ENCODE data around the gene FGF12.

FGF12 gene

DNA sequence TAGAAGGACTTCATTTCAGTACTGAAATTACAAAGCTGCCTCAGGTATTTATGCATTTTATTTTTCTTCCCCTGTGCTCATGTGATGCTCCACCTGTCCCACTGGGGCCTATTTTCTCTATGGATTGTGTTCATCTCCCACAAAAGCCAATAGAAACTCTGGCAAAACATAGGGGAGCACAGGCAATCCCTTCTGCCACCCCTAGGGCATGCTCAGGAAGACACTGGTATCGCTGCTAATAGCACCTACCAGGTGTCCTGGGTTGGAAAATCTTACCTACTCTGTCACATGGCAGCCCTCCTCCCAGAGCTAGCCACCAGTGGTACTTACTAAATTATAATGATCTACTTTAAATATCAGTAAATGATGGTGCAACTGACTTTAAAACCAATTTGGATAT is 427.4 kb downstream of the FGF12 start:
- no peaks in the 10 kb centered on the region for H3K4me1 ChIP-seq (ENCODE audit: control insufficient read depth, low read length)
- no peaks in the 10 kb centered on the region for H3F3A ChIP-seq (ENCODE audit: control insufficient read depth, insufficient read depth)
- no peaks in the 10 kb centered on the region for H3K27me3 ChIP-seq (ENCODE audit: control insufficient read depth, low read length)
- no peaks in the 10 kb centered on the region for H3K9me3 ChIP-seq (ENCODE audit: control insufficient read depth, insufficient read depth, low read length)
- H3K27ac ChIP-seq (ENCODE audit: low read depth, low read length), result no peak overlapping the region
- TF ChIP-seq, protein P1, sequence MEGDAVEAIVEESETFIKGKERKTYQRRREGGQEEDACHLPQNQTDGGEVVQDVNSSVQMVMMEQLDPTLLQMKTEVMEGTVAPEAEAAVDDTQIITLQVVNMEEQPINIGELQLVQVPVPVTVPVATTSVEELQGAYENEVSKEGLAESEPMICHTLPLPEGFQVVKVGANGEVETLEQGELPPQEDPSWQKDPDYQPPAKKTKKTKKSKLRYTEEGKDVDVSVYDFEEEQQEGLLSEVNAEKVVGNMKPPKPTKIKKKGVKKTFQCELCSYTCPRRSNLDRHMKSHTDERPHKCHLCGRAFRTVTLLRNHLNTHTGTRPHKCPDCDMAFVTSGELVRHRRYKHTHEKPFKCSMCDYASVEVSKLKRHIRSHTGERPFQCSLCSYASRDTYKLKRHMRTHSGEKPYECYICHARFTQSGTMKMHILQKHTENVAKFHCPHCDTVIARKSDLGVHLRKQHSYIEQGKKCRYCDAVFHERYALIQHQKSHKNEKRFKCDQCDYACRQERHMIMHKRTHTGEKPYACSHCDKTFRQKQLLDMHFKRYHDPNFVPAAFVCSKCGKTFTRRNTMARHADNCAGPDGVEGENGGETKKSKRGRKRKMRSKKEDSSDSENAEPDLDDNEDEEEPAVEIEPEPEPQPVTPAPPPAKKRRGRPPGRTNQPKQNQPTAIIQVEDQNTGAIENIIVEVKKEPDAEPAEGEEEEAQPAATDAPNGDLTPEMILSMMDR (IDR thresholded peaks at IDR 0.05; ENCODE audit: low read depth, low read length, poor library complexity, severe bottlenecking), result no peak
- TF ChIP-seq EZH2phosphoT487 (IDR thresholded peaks at IDR 0.05; ENCODE audit: borderline replicate concordance, low read length), result no peak
- H3K4me3 ChIP-seq (ENCODE audit: low read length), result no peak overlapping the region
- H4K20me1 ChIP-seq (ENCODE audit: control insufficient read depth, insufficient read depth, low read depth, low read length), result no peaks in the 10 kb centered on the region
- H3K36me3 ChIP-seq (ENCODE audit: control insufficient read depth, low read length), result no peaks in the 10 kb centered on the region
- no peaks in the 10 kb centered on the region for H3K79me2 ChIP-seq (ENCODE audit: control insufficient read depth, low read length)
- no peak overlapping the region for H3K4me2 ChIP-seq (ENCODE audit: low read length)
- H3K9me2 ChIP-seq (replicated peaks; ENCODE audit: control insufficient read depth, low read length), result no peaks in the 10 kb centered on the region

DNA sequence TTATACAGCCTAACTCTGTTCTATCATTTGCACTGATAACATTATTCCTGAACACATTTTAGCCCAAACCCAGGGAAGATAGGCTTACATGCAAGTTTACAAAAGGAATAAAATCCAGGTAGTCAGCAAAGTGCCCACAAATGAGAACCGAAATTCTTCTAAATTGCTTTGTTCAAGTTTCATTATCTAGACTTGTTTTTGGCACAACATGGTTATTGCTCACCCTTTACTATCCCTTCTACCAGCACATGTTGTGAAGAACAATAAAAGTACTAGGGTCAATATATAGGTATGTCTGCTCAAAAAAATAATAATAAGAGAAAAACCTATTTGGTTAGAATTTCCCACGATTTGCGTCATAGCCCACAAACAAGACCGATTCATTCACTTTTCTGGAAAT is 430.5 kb downstream of the FGF12 start:
- no peak overlapping the region for H3K4me3 ChIP-seq (ENCODE audit: low read length)
- H3K27me3 ChIP-seq (ENCODE audit: control insufficient read depth, low read length), result no peaks in the 10 kb centered on the region
- no peaks in the 10 kb centered on the region for H3K9me2 ChIP-seq (replicated peaks; ENCODE audit: control insufficient read depth, low read length)
- H3K36me3 ChIP-seq (ENCODE audit: control insufficient read depth, low read length), result no peaks in the 10 kb centered on the region
- no peaks in the 10 kb centered on the region for H4K20me1 ChIP-seq (ENCODE audit: control insufficient read depth, insufficient read depth, low read depth, low read length)
- no peaks in the 10 kb centered on the region for H3K9me3 ChIP-seq (ENCODE audit: control insufficient read depth, insufficient read depth, low read length)
- H3F3A ChIP-seq (ENCODE audit: control insufficient read depth, insufficient read depth), result no peaks in the 10 kb centered on the region
- H3K79me2 ChIP-seq (ENCODE audit: control insufficient read depth, low read length), result no peaks in the 10 kb centered on the region
- H3K4me2 ChIP-seq (ENCODE audit: low read length), result no peak overlapping the region
- H3K4me1 ChIP-seq (ENCODE audit: control insufficient read depth, low read length), result no peaks in the 10 kb centered on the region
- no peak overlapping the region for H3K27ac ChIP-seq (ENCODE audit: low read depth, low read length)
- TF ChIP-seq EZH2phosphoT487 (IDR thresholded peaks at IDR 0.05; ENCODE audit: borderline replicate concordance, low read length), result no peak
- TF ChIP-seq, protein P1 (IDR thresholded peaks at IDR 0.05; ENCODE audit: low read depth, low read length, poor library complexity, severe bottlenecking), result no peak

DNA sequence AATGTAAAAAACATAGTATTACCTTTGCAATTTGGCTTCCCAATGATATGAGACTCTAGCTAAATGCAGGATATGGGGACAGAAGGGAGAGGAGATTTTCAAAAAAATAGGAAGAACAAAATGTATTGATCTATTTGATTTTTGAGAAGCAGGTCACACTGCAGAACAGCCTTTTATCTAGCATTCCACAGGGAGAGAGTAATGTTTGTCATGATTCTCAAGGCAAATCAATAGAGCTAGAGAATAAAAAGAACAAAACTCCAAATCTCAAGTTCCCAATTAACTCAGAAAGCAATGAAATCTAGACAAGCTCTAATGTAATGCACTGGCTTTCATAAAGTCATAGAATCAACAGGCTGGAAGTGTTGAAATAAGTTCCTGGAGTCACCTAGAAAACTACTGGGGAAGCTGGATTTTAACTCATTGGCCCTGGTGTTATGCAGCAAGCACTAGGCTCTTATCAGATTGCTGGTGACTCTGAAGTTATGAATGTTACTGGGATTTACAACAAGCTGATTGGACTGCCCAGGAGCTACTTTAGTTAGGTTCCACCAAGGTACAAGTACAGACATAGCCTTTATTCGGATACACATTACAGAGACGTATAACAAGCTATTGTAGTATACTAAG is 442.8 kb downstream of the FGF12 start:
- Histone ChIP-seq H3K4me1 (ENCODE audit: control insufficient read depth, low read length) (no peaks in the 10 kb centered on the region), H4K20me1 (ENCODE audit: control insufficient read depth, insufficient read depth, low read depth, low read length) (no peaks in the 10 kb centered on the region), H3F3A (ENCODE audit: control insufficient read depth, insufficient read depth) (no peaks in the 10 kb centered on the region), H3K27me3 (ENCODE audit: control insufficient read depth, low read length) (no peaks in the 10 kb centered on the region), H3K36me3 (ENCODE audit: control insufficient read depth, low read length) (no peaks in the 10 kb centered on the region), H3K9me2 (replicated peaks; ENCODE audit: control insufficient read depth, low read length) (no peaks in the 10 kb centered on the region), H3K27ac (ENCODE audit: low read depth, low read length) (no peak overlapping the region), H3K9me3 (ENCODE audit: control insufficient read depth, insufficient read depth, low read length) (no peaks in the 10 kb centered on the region), H3K4me2 (ENCODE audit: low read length) (no peak overlapping the region), H3K4me3 (ENCODE audit: low read length) (no peak overlapping the region), H3K79me2 (ENCODE audit: control insufficient read depth, low read length) (no peaks in the 10 kb centered on the region)
- TF ChIP-seq EZH2phosphoT487 (IDR thresholded peaks at IDR 0.05; ENCODE audit: borderline replicate concordance, low read length), result no peak
- TF ChIP-seq, protein P1 (IDR thresholded peaks at IDR 0.05; ENCODE audit: low read depth, low read length, poor library complexity, severe bottlenecking), result no peak

All from DOHH2 (cell line).